LNCaP clone FGC (cell line): ENCODE results near the gene FAM181A.

Source experiments
- DNase-seq: peaks from one replicate; pipeline ENCODE4 v3.0.0-alpha.2; 2011; ENCODE audit warnings: low read depth
- H3K4me3 ChIP-seq: 2 replicates; pipeline ENCODE4 v1.5.1; 2011; ENCODE audit warnings: mild to moderate bottlenecking, low read depth, low read length, control low read depth
- CTCF ChIP-seq: IDR thresholded peaks from 2 replicates; pipeline ENCODE4 v1.5.1; 2012; ENCODE audit warnings: mild to moderate bottlenecking; ENCODE audit not compliant: control insufficient read depth, insufficient read depth; ENCODE audit errors: extremely low read depth

FAM181A gene

GRCh38 chr14:93947282-93947681, 20.1 kb downstream of the FAM181A start:
- TF ChIP-seq CTCF = no peak
- DNase-seq = no peak

GRCh38 chr14:93949511-93950075, 22.4 kb downstream of the FAM181A start:
- H3K4me3 ChIP-seq = no peak overlapping the region
- TF ChIP-seq CTCF = no peak
- no peak for DNase-seq

More at GRCh38 chr14:93947282-93947681, 20.1 kb downstream of the FAM181A start:
- no peak overlapping the region for H3K4me3 ChIP-seq

GRCh38 chr14:93950948-93951634, 23.9 kb downstream of the FAM181A start:
- no peak overlapping the region for H3K4me3 ChIP-seq
- no peak for DNase-seq
- TF ChIP-seq CTCF = no peak

GRCh38 chr14:93951635-93952540, 24.7 kb downstream of the FAM181A start:
- TF ChIP-seq CTCF = no peak
- no peak overlapping the region for H3K4me3 ChIP-seq
- no peak for DNase-seq

- no peak overlapping the region for H3K4me3 ChIP-seq
- TF ChIP-seq CTCF = no peak
- DNase-seq = no peak
Observed at GRCh38 chr14:93952829-93953228, 25.7 kb downstream of the FAM181A start.

- H3K4me3 ChIP-seq = no peak overlapping the region
- TF ChIP-seq CTCF = no peak
- DNase-seq = no peak
Observed at GRCh38 chr14:93953263-93953662, 26.1 kb downstream of the FAM181A start.
